Smooth muscle cell (in vitro differentiated cells): ENCODE measurements around the gene SAMD9. TPM values are rescaled to one million over a fixed set of nuclear protein-coding genes. Genes with fewer than 3 reads are reported as not detected.

ENCODE experiments used
- DNase-seq: peaks from one replicate; lab custom pipeline; 2025; ENCODE audit not compliant: unreplicated experiment; lab: John Stamatoyannopoulos, UW
- H2AFZ ChIP-seq: fragments of 200-600 bp; sonication (generic); 2 replicates; pipeline ENCODE4 v1.6.0; 2016; ENCODE audit warnings: antibody characterized with exemption, low read depth, mild to moderate bottlenecking
- H3F3A ChIP-seq: fragments of 200-600 bp; sonication (generic); 2 replicates; pipeline ENCODE4 v1.6.0; 2017; ENCODE audit warnings: antibody characterized with exemption, low read depth
- H3K27ac ChIP-seq: fragments of 200-600 bp; sonication (generic); 2 replicates; pipeline ENCODE4 v1.5.1; 2016; ENCODE audit warnings: low read depth, mild to moderate bottlenecking
- H3K27me3 ChIP-seq: fragments of 200-600 bp; sonication (generic); 2 replicates; pipeline ENCODE4 v1.6.1; 2016; ENCODE audit warnings: low read depth, mild to moderate bottlenecking
- H3K36me3 ChIP-seq: fragments of 200-600 bp; sonication (generic); 2 replicates; pipeline ENCODE4 v1.5.1; 2016; ENCODE audit warnings: low read depth
- H3K4me1 ChIP-seq: fragments of 200-600 bp; sonication (generic); 2 replicates; pipeline ENCODE4 v1.5.1; 2016; ENCODE audit warnings: low read depth
- H3K4me2 ChIP-seq: fragments of 200-600 bp; sonication (generic); 2 replicates; pipeline ENCODE4 v1.6.0; 2016; ENCODE audit warnings: mild to moderate bottlenecking
- H3K4me3 ChIP-seq: fragments of 200-600 bp; sonication (generic); 2 replicates; pipeline ENCODE4 v1.5.1; 2016; ENCODE audit warnings: mild to moderate bottlenecking
- H3K79me2 ChIP-seq: fragments of 200-600 bp; sonication (generic); 2 replicates; pipeline ENCODE4 v1.6.0; 2016; ENCODE audit warnings: low read depth, mild to moderate bottlenecking
- H3K9ac ChIP-seq: fragments of 200-600 bp; sonication (generic); 2 replicates; pipeline ENCODE4 v1.6.0; 2016; ENCODE audit warnings: low read depth
- H3K9me3 ChIP-seq: fragments of 200-600 bp; sonication (generic); replicated peaks from 2 replicates; pipeline ENCODE4 v1.5.1; 2016; ENCODE audit warnings: low read depth
- H4K20me1 ChIP-seq: fragments of 200-600 bp; sonication (generic); 2 replicates; pipeline ENCODE4 v1.6.0; 2016; ENCODE audit warnings: low read depth
- CTCF ChIP-seq: fragments of 200-600 bp; sonication (generic); IDR thresholded peaks from 2 replicates; pipeline ENCODE4 v1.5.1; 2017; ENCODE audit warnings: borderline replicate concordance, mild to moderate bottlenecking, antibody characterized with exemption; ENCODE audit not compliant: insufficient read depth, poor library complexity, severe bottlenecking
- WGBS: methylation state at CpG from one replicate; pipeline ENCODE4 v1.1.7; 2016; ENCODE audit warnings: low lambda C conversion rate; 5-methylcytosine and 5-hydroxymethylcytosine counted together
- polyA plus RNA-seq: library from polyadenylated mRNA; unstranded; fragments of >200 nt; fragmentation: Nextera tagmentation; extraction: Ambion mirVana; gene quantifications from 2 replicates; pipeline ENCODE4 v1.2.1, GENCODE V29; 2016
- total RNA-seq: library from RNA; depleted of rRNA; stranded (reverse); fragments of >200 nt; gene quantifications from 2 replicates; pipeline ENCODE4 v1.2.3, GENCODE V29; 2014

The SAMD9 gene
- total and polyA plus RNA-seq, 2 experiments from 2014 or later: 0.26 to 1.8 TPM

GRCh38 chr7:93156884-93157283 lies 39.1 kb upstream of the SAMD9 start:
- no peak overlapping the region for H3K4me2 ChIP-seq
- H3F3A ChIP-seq: no peaks in the 10 kb centered on the region
- no peak overlapping the region for H3K27ac ChIP-seq
- no peak for TF ChIP-seq CTCF
- no peak for DNase-seq
- H3K79me2 ChIP-seq: no peaks in the 10 kb centered on the region
- H3K9ac ChIP-seq: no peak overlapping the region
- no peaks in the 10 kb centered on the region for H3K9me3 ChIP-seq
- H4K20me1 ChIP-seq: no peaks in the 10 kb centered on the region
- H2AFZ ChIP-seq: no peak overlapping the region
- no peak overlapping the region for H3K4me3 ChIP-seq
- no peaks in the 10 kb centered on the region for H3K36me3 ChIP-seq
- H3K4me1 ChIP-seq: no peaks in the 10 kb centered on the region
- no peaks in the 10 kb centered on the region for H3K27me3 ChIP-seq
- whole genome bisulfite sequencing: 82% methylated on average over 1 of the region's 1 CpG

- Histone ChIP-seq H3K27me3 (no peaks in the 10 kb centered on the region), H3K9ac (no peak overlapping the region), H3K9me3 (no peaks in the 10 kb centered on the region), H3K79me2 (no peaks in the 10 kb centered on the region), H3K36me3 (no peaks in the 10 kb centered on the region), H2AFZ (no peak overlapping the region), H3K4me3 (no peak overlapping the region), H3K4me2 (no peak overlapping the region), H4K20me1 (no peaks in the 10 kb centered on the region), H3K4me1 (peaks cover 12% of the 10 kb centered on the region), H3F3A (no peaks in the 10 kb centered on the region), H3K27ac (no peak overlapping the region)
- WGBS: 92% methylated on average over 1 of the region's 1 CpG
- DNase-seq: no peak
- TF ChIP-seq CTCF: no peak
Observed at GRCh38 chr7:93150200-93150835, 32.5 kb upstream of the SAMD9 start.

- DNase-seq: no peak
- Histone ChIP-seq H3F3A (no peaks in the 10 kb centered on the region), H3K27ac (no peak overlapping the region), H4K20me1 (no peaks in the 10 kb centered on the region), H3K27me3 (no peaks in the 10 kb centered on the region), H3K9me3 (no peaks in the 10 kb centered on the region), H3K4me1 (peaks cover 12% of the 10 kb centered on the region), H3K4me3 (no peak overlapping the region), H3K4me2 (no peak overlapping the region), H2AFZ (peak overlapping the region; percentile 37), H3K9ac (no peak overlapping the region), H3K79me2 (no peaks in the 10 kb centered on the region), H3K36me3 (no peaks in the 10 kb centered on the region)
- WGBS: 77% methylated on average over 3 of the region's 3 CpGs
- no peak for TF ChIP-seq CTCF
Observed at GRCh38 chr7:93148727-93149126, 30.9 kb upstream of the SAMD9 start.

GRCh38 chr7:93148144-93148543 lies 30.4 kb upstream of the SAMD9 start, which contains the start of gene SAMD9L:
Gene SAMD9L, minus strand, starts transcription at chr7:93148385. Its CDS starts 12,414 bp downstream, at chr7:93135971.
- Histone ChIP-seq H3K36me3 (no peaks in the 10 kb centered on the region), H3K27ac (no peak within 1 kb of the TSS), H3K4me1 (peaks cover 12% of the 10 kb centered on the region), H3K4me2 (peak within 1 kb of the TSS; percentile 68), H4K20me1 (no peaks in the 10 kb centered on the region), H2AFZ (peak within 1 kb of the TSS; percentile 37), H3K79me2 (no peaks in the 10 kb centered on the region), H3K9ac (no peak within 1 kb of the TSS), H3F3A (no peaks in the 10 kb centered on the region), H3K4me3 (peak within 1 kb of the TSS; percentile 34), H3K27me3 (no peaks in the 10 kb centered on the region), H3K9me3 (no peaks in the 10 kb centered on the region)
- no peak for DNase-seq
- TF ChIP-seq CTCF: no peak
- 91% methylated on average over 2 of the region's 2 CpGs for WGBS
